Stimulated activated CD8-positive, alpha-beta memory T cell treated with anti-CD3 and anti-CD28 coated beads, Interleukin-7, amount 100 ng/mL, for 4 hours (primary cell): Measurements from ENCODE around the gene RUNX1.

ENCODE experiments used
- DNase-seq, 2 donors: peaks; one replicate each; pipeline ENCODE4 v3.0.0-alpha.2; 2020; ENCODE audit warnings: low read depth in 2 of 2

Gene RUNX1

DNA sequence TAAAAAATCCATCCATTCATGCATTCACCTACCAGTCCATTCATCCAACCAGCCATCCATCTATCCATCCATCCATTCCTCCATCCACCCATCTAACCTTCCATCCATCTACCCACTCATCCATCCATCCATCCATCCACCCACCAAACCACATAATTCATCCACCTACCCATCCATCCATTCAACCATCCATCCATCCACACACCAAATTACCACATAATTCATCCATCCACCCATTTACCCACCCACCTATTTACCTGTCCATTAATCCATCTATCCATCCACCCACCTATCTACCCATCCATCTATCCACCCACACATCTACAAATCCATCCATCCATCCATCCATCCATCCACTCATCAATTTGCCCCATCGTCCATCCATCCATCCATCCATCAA is 308.9 kb downstream of the RUNX1 start:
- DNase-seq, result no peak
